DND-41 (cell line): ENCODE data around the gene GRK1.
A peak's percentile ranks its signal among the peaks of the same experiment; 100 is the strongest.

ENCODE experiments used
- ATAC-seq: fragments of 200-7000 bp; cut with Tn5 transposase; 3 replicates; pipeline ENCODE4 v1.9.1; 2021; ENCODE audit warnings: low read depth; ENCODE audit not compliant: insufficient read depth
- DNase-seq: peaks from one replicate; pipeline ENCODE4 v3.0.0-alpha.2; 2020
- H2AFZ ChIP-seq: 2 replicates; pipeline ENCODE4 v1.6.0; 2012; ENCODE audit warnings: low read depth, low read length
- H3K27ac ChIP-seq: 2 replicates; pipeline ENCODE4 v1.5.1; 2012; ENCODE audit warnings: low read length, inconsistent platforms
- H3K27me3 ChIP-seq: fragments of 200-600 bp; sonication (generic); 2 replicates; pipeline ENCODE4 v1.6.0; 2012; ENCODE audit warnings: low read length, mild to moderate bottlenecking, inconsistent platforms; ENCODE audit not compliant: insufficient read depth, poor library complexity
- H3K36me3 ChIP-seq: 2 replicates; pipeline ENCODE4 v1.5.1; 2012; ENCODE audit warnings: low read length, inconsistent platforms; ENCODE audit not compliant: insufficient read depth
- H3K4me1 ChIP-seq: 2 replicates; pipeline ENCODE4 v1.5.1; 2012; ENCODE audit warnings: mild to moderate bottlenecking, low read length; ENCODE audit not compliant: insufficient read depth
- H3K4me2 ChIP-seq: 2 replicates; pipeline ENCODE4 v1.6.0; 2012; ENCODE audit warnings: mild to moderate bottlenecking, moderate library complexity, low read length, inconsistent platforms; ENCODE audit not compliant: insufficient read depth
- H3K4me3 ChIP-seq, 2 experiments: fragments of 200-600 bp in 1 of 2; shearing (Covaris generic) in 1 of 2; 2 replicates each; pipeline ENCODE4 v1.5.1; 2012 to 2016; ENCODE audit warnings: inconsistent platforms in 2 of 2, low read length in 2 of 2, mild to moderate bottlenecking in 2 of 2, low read depth in 1 of 2, moderate library complexity in 1 of 2
- H3K79me2 ChIP-seq: 2 replicates; pipeline ENCODE4 v1.6.0; 2012; ENCODE audit warnings: low read length, inconsistent platforms; ENCODE audit not compliant: insufficient read depth
- H3K9ac ChIP-seq: 2 replicates; pipeline ENCODE4 v1.6.0; 2012; ENCODE audit warnings: low read depth, mild to moderate bottlenecking, inconsistent platforms, low read length, moderate library complexity
- H3K9me3 ChIP-seq: 2 replicates; pipeline ENCODE4 v1.5.1; 2012; ENCODE audit warnings: low read length, moderate library complexity, mild to moderate bottlenecking, inconsistent platforms; ENCODE audit not compliant: insufficient read depth, severe bottlenecking
- H4K20me1 ChIP-seq: 2 replicates; pipeline ENCODE4 v1.6.0; 2012; ENCODE audit warnings: low read length; ENCODE audit not compliant: insufficient read depth
- CTCF ChIP-seq: IDR thresholded peaks from 2 replicates; pipeline ENCODE4 v1.5.1; 2012; ENCODE audit warnings: borderline replicate concordance, low read length, moderate library complexity, mild to moderate bottlenecking; ENCODE audit not compliant: poor library complexity, severe bottlenecking; ENCODE audit errors: extremely low read depth
- EZH2 ChIP-seq: IDR thresholded peaks from 3 replicates; pipeline ENCODE4 v1.6.1; 2012; ENCODE audit warnings: borderline replicate concordance, low read depth, mild to moderate bottlenecking, moderate library complexity, low read length, inconsistent platforms; ENCODE audit not compliant: severe bottlenecking

GRK1 gene

GRCh38 chr13:113652404-113653263 lies 14.4 kb upstream of the GRK1 start:
- H3K9me3 ChIP-seq = no peaks in the 10 kb centered on the region
- DNase-seq = no peak
- no peak overlapping the region for H3K27ac ChIP-seq
- no peaks in the 10 kb centered on the region for H3K27me3 ChIP-seq
- H3K4me3 ChIP-seq = no peak overlapping the region
- H3K36me3 ChIP-seq = no peaks in the 10 kb centered on the region
- ATAC-seq = no peak
- H3K4me2 ChIP-seq = no peak overlapping the region
- no peaks in the 10 kb centered on the region for H3K4me1 ChIP-seq
- no peaks in the 10 kb centered on the region for H3K79me2 ChIP-seq
- H2AFZ ChIP-seq = no peak overlapping the region
- H3K9ac ChIP-seq = no peak overlapping the region
- peaks cover 16% of the 10 kb centered on the region; the same call in 1 of the 2 replicates for H4K20me1 ChIP-seq
- TF ChIP-seq EZH2 = no peak

- no peaks in the 10 kb centered on the region for H3K4me1 ChIP-seq
- no peak overlapping the region for H3K9ac ChIP-seq
- no peaks in the 10 kb centered on the region for H3K79me2 ChIP-seq
- no peak overlapping the region for H3K4me3 ChIP-seq
- H3K36me3 ChIP-seq = no peaks in the 10 kb centered on the region
- TF ChIP-seq CTCF = no peak
- no peak for TF ChIP-seq EZH2
- H3K9me3 ChIP-seq = no peaks in the 10 kb centered on the region
- ATAC-seq (peak; percentile 34; the same call in 1 of the 3 replicates), DNase-seq (no peak)
- no peak overlapping the region for H3K27ac ChIP-seq
- no peaks in the 10 kb centered on the region for H3K27me3 ChIP-seq
- H4K20me1 ChIP-seq = peaks cover 16% of the 10 kb centered on the region; the same call in 1 of the 2 replicates
- no peak overlapping the region for H3K4me2 ChIP-seq
- H2AFZ ChIP-seq = no peak overlapping the region
Measured at GRCh38 chr13:113653264-113654174, 13.5 kb upstream of the GRK1 start.

- Histone ChIP-seq H3K9me3 (no peaks in the 10 kb centered on the region), H3K36me3 (no peaks in the 10 kb centered on the region), H4K20me1 (peaks cover 16% of the 10 kb centered on the region; the same call in 1 of the 2 replicates), H3K27me3 (no peaks in the 10 kb centered on the region), H3K4me3 (no peak overlapping the region), H3K79me2 (no peaks in the 10 kb centered on the region), H2AFZ (no peak overlapping the region), H3K4me2 (no peak overlapping the region), H3K9ac (no peak overlapping the region), H3K27ac (no peak overlapping the region), H3K4me1 (no peaks in the 10 kb centered on the region)
- no peak for ATAC-seq
- TF ChIP-seq CTCF (no peak), EZH2 (no peak)
- DNase-seq = no peak
Measured at GRCh38 chr13:113654175-113654560, 12.9 kb upstream of the GRK1 start.
